Spleen (tissue), 11 donors: ENCODE results near the gene DCLK2. TPM values are rescaled to one million over a fixed set of nuclear protein-coding genes. Genes with fewer than 3 reads are reported as not detected.

ENCODE experiments used
- DNase-seq: peaks from one replicate; pipeline ENCODE4 v3.0.0-alpha.2; 2020
- H3K27ac ChIP-seq, 8 donors: fragments of 200-600 bp; sonication (generic) in 7 of 8; 1 replicate in 4 of 8; 2 replicates in 4 of 8; pipeline versions ENCODE4 v1.5.0 to v1.8.0; 2016 to 2021; ENCODE audit warnings: inconsistent platforms in 4 of 8, mild to moderate bottlenecking in 4 of 8, moderate library complexity in 1 of 8
- H3K27me3 ChIP-seq, 7 donors: fragments of 200-600 bp; sonication (generic) in 6 of 7; replicated peaks in 1 of 7; 1 replicate in 4 of 7; 2 replicates in 3 of 7; pipeline versions ENCODE4 v1.5.0 to v1.8.0; 2016 to 2021; ENCODE audit warnings: inconsistent platforms in 3 of 7, mild to moderate bottlenecking in 1 of 7
- H3K36me3 ChIP-seq, 6 donors: fragments of 200-600 bp; sonication (generic) in 5 of 6; 1 replicate in 4 of 6; 2 replicates in 2 of 6; pipeline versions ENCODE4 v1.5.0 to v1.8.0; 2016 to 2021; ENCODE audit warnings: inconsistent platforms in 2 of 6
- H3K4me1 ChIP-seq, 6 donors: fragments of 200-600 bp; sonication (generic) in 5 of 6; 1 replicate in 3 of 6; 2 replicates in 3 of 6; pipeline versions ENCODE4 v1.5.0 to v1.8.0; 2016 to 2021; ENCODE audit warnings: inconsistent platforms in 3 of 6
- H3K4me3 ChIP-seq, 8 donors: fragments of 200-600 bp; sonication (generic) in 7 of 8; 1 replicate in 4 of 8; 2 replicates in 4 of 8; pipeline versions ENCODE4 v1.5.0 to v1.8.0; 2016 to 2021; ENCODE audit warnings: inconsistent platforms in 4 of 8, mild to moderate bottlenecking in 4 of 8, moderate library complexity in 2 of 8
- H3K9me3 ChIP-seq, 8 donors: fragments of 200-600 bp; sonication (generic) in 7 of 8; 1 replicate in 4 of 8; 2 replicates in 4 of 8; pipeline versions ENCODE4 v1.5.0 to v1.8.0; 2016 to 2021; ENCODE audit warnings: inconsistent platforms in 4 of 8
- POLR2A ChIP-seq, 3 donors: fragments of 450-650 bp; IDR thresholded peaks; one replicate each; pipeline ENCODE4 v1.5.1; 2017; ENCODE audit warnings: antibody characterized with exemption in 3 of 3, mild to moderate bottlenecking in 1 of 3
- POLR2AphosphoS5 ChIP-seq, 3 donors: sonication (generic); formaldehyde crosslinking; IDR thresholded peaks; one replicate each; pipeline ENCODE4 v1.5.1; 2017; ENCODE audit warnings: antibody characterized with exemption in 3 of 3
- WGBS, 5 donors: extraction: QIAGEN DNeasy Blood & Tissue Kit in 3 of 5; methylation state at CpG; one replicate each; pipeline versions ENCODE4 v1.1.5 to v1.1.7; 2013 to 2018; 5-methylcytosine and 5-hydroxymethylcytosine counted together
- intact Hi-C: fragments of 100-400 bp; cut with DNase I; formaldehyde crosslinking; loops from one replicate; pipeline ENCODE4 v1.15.0; 2023; ENCODE audit warnings: low total_unique reads
- polyA plus RNA-seq, 3 donors: library from polyadenylated mRNA; stranded (reverse); fragments of 200-250 nt; gene quantifications; one replicate each; pipeline ENCODE4 v1.2.1, GENCODE V29; 2013
- total RNA-seq, 7 donors: library from RNA; depleted of rRNA in 3 of 7; stranded (reverse); fragments of >200 nt in 3 of 7; fragmentation: NEBNext Ultra II Directional in 4 of 7; extraction: Animal tissue kit (Norgen Biotek cat#: 25700) in 4 of 7; gene quantifications; one replicate each; pipeline versions ENCODE4 v1.1.0 to v1.2.1, GENCODE V29; 2016 to 2021
- TF ChIP-seq, protein P1 (sequence below), 11 experiments: fragments of 200-600 bp in 7 of 11; fragments of 450-650 bp in 4 of 11; sonication (generic) in 4 of 11; IDR thresholded peaks in 8 of 11; conservative IDR thresholded peaks in 3 of 11; 1 replicate in 7 of 11; 2 replicates in 4 of 11; pipeline versions ENCODE4 v1.4.0 to v1.8.0; 2016 to 2021; ENCODE audit warnings: antibody characterized with exemption in 11 of 11, inconsistent platforms in 4 of 11, mild to moderate bottlenecking in 1 of 11
- donor health status: healthy with polysubstance abuse.
- donor health status: DM: no; HTN: no; CAD: no; lungs with moderate emphysema.
- donor health status: DM: no; HTN: no; CAD: no.
- donor health status: Bipolar disorder and iron deficiency.
- donor health status: healthy.
- donor health status: DM: no; HTN: no; CAD: no.
- donor health status: DM: yes; HTN: yes; CAD: no.

DCLK2 gene
- total and polyA plus RNA-seq, 10 donors, result 0.53 to 6.1 (median 3.9) TPM

DNA sequence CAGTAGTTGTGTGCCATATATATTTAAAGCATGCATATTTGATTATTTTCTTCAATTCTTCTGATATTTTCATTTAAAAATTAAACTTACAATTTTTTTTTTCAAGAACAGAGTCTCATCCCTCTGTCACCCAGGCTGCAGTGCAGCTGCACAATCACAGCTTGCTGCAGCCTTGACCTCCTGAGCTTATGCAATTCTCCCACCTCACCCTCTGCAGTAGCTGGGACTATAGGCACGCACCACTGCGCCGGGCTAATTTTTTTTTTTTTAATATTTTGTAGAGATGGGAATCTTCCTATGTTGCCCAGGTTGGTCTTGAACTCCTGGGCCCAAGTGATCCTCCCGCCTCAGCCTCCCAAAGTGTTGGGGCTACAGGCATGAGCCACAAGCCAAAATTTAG is 5.8 kb upstream of the DCLK2 start:
- H3K27ac ChIP-seq, result no peak overlapping the region
- no peak for TF ChIP-seq POLR2A (IDR thresholded peaks at IDR 0.05)
- no peak for TF ChIP-seq POLR2AphosphoS5 (IDR thresholded peaks at IDR 0.05)
- TF ChIP-seq, protein P1, sequence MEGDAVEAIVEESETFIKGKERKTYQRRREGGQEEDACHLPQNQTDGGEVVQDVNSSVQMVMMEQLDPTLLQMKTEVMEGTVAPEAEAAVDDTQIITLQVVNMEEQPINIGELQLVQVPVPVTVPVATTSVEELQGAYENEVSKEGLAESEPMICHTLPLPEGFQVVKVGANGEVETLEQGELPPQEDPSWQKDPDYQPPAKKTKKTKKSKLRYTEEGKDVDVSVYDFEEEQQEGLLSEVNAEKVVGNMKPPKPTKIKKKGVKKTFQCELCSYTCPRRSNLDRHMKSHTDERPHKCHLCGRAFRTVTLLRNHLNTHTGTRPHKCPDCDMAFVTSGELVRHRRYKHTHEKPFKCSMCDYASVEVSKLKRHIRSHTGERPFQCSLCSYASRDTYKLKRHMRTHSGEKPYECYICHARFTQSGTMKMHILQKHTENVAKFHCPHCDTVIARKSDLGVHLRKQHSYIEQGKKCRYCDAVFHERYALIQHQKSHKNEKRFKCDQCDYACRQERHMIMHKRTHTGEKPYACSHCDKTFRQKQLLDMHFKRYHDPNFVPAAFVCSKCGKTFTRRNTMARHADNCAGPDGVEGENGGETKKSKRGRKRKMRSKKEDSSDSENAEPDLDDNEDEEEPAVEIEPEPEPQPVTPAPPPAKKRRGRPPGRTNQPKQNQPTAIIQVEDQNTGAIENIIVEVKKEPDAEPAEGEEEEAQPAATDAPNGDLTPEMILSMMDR (IDR thresholded peaks at IDR 0.05 in 8 of 11, conservative IDR thresholded peaks at IDR 0.05 in 3 of 11), result no peak
- peaks cover 0 to 23% (median 0%) of the 10 kb centered on the region in 7 donors for H3K27me3 ChIP-seq
- no peak for DNase-seq
- H3K4me1 ChIP-seq, result peaks cover 0 to 3% (median under 1%) of the 10 kb centered on the region in 6 donors
- WGBS, 5 donors, result 92 to 98% (median 93%) methylated on average over 4 of the region's 4 CpGs
- intact Hi-C loops, result no loop called here
- no peak overlapping the region for H3K4me3 ChIP-seq
- no peaks in the 10 kb centered on the region for H3K36me3 ChIP-seq
- H3K9me3 ChIP-seq, result no peaks in the 10 kb centered on the region

DNA sequence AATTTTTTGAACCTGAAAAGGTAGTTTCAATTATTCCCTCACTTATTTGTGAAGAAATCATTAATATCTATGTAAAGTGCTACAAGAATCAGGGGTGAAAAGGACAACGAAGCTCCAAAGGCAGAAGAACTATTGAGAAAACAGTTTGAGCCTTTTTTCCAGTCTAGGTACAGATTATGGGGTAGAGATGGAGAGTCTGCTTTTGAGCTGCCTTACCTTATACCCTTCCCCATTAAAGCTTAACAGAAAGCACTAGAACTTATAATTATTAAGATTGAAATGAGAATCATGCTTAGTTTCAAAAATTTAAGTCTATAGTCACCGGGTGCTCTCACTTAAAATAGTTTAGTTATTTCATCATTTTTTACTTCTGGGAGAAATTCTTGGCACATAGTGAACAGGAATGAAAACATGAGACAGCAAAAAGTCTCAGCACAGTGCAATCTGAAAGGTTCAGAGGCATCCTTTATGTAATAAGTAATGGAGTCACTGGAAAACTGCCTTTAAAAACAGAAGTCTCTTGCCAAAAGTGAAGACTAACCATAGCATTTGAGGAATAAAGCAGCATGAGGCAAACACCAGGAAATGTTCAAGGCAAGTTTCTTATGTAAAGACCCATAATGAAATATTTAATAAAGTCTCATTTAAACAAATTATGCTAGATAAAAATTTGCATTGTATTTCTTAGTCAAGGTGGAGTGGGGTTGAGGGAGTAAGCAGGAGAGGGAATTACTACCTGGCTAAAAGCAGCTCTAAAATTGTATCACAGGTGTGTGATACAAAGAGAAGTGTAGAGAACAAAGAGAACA is 5.1 kb upstream of the DCLK2 start:
- Histone ChIP-seq H3K27me3 (peaks cover 0 to 27% (median 5%) of the 10 kb centered on the region in 7 donors), H3K36me3 (no peaks in the 10 kb centered on the region), H3K4me3 (no peak overlapping the region), H3K4me1 (peaks cover 0 to 9% (median 6%) of the 10 kb centered on the region in 6 donors), H3K9me3 (no peaks in the 10 kb centered on the region), H3K27ac (no peak overlapping the region)
- intact Hi-C loops, result no loop called here
- no peak for TF ChIP-seq POLR2A (IDR thresholded peaks at IDR 0.05)
- WGBS, 5 donors, result 65 to 84% (median 68%) methylated on average over 2 of the region's 2 CpGs
- no peak for DNase-seq

DNA sequence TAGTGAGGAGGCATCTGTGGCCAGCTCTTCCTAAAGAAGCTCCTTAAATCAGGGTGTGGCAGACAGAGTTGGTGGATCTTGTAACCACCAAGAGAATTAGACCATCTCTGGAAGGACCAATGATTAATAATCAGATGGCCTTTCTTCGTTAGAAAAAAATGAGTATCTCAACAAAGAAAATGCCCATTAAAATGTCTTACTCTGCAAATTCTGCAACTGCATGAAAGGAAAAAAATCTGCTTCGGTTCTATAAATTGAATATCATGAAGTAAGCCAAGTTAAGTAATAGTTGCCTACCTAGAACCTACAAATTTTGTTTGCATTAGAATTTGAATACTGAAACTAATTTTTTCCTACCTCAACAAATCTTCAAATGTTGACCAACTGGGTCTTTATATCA is 4.2 kb upstream of the DCLK2 start:
- WGBS, 5 donors, result 81 to 93% (median 87%) methylated on average over 2 of the region's 2 CpGs
- Histone ChIP-seq H3K36me3 (no peaks in the 10 kb centered on the region), H3K9me3 (no peaks in the 10 kb centered on the region), H3K27me3 (peaks cover 0 to 31% (median 13%) of the 10 kb centered on the region in 7 donors), H3K27ac (no peak overlapping the region), H3K4me1 (peaks cover 0 to 17% (median 13%) of the 10 kb centered on the region in 6 donors), H3K4me3 (no peak overlapping the region)
- no peak for TF ChIP-seq POLR2A (IDR thresholded peaks at IDR 0.05)
- TF ChIP-seq, protein P1 (IDR thresholded peaks at IDR 0.05 in 8 of 11, conservative IDR thresholded peaks at IDR 0.05 in 3 of 11), result no peak
- TF ChIP-seq POLR2AphosphoS5 (IDR thresholded peaks at IDR 0.05), result no peak
- intact Hi-C loops, result no loop called here
- no peak for DNase-seq

DNA sequence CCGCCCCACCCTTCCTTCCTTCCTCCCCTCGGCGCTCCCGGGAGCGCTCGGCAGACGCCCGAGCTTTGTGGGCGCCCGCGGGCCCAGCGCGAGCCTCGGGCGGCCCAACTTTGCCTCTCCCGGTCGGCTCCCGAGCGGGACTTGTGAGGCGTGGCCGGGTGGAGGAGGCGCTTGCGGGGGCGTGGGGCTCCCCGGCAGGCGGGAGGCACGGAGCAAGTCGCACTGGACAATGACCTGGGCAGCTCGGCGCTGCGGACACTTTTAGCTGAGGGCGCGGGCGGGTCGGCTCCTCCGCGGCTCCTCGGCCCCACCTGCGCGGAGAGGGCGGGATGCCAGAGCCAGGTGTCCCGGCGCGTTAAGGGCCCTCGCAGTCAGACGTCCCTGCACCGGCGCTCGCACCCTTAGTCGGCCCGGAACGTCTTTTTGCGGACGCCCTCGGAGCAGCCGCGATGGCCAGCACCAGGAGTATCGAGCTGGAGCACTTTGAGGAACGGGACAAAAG is 385 bp downstream of the DCLK2 start:
- peak in 2 of 3 donors; percentile 24 to 46 for TF ChIP-seq POLR2AphosphoS5 (IDR thresholded peaks at IDR 0.05)
- TF ChIP-seq POLR2A (IDR thresholded peaks at IDR 0.05), result no peak
- TF ChIP-seq, protein P1 (IDR thresholded peaks at IDR 0.05 in 8 of 11, conservative IDR thresholded peaks at IDR 0.05 in 3 of 11), result no peak
- intact Hi-C loops, result no loop called here
- H3K4me3 ChIP-seq, result peak overlapping the region; percentile 61 to 84 (median 70)
- H3K36me3 ChIP-seq, result no peaks in the 10 kb centered on the region
- peaks cover 0 to 44% (median 18%) of the 10 kb centered on the region in 7 donors for H3K27me3 ChIP-seq
- WGBS, 5 donors, result 0% methylated on average over 13 to 59 of the region's 59 CpGs
- H3K27ac ChIP-seq, result peak overlapping the region; percentile 51 to 82 (median 72)
- H3K9me3 ChIP-seq, result no peaks in the 10 kb centered on the region
- peaks cover 0 to 28% (median 20%) of the 10 kb centered on the region in 6 donors for H3K4me1 ChIP-seq
- peak; percentile 85 for DNase-seq
